Activated CD4-positive, alpha-beta T cell treated with anti-CD3 and anti-CD28 coated beads, Interleukin-2, Interleukin-6, amounts not matched to agents 100 ng/mL and 50 ng/mL, durations not matched to agents 16 hours and 8 hours (primary cell): ENCODE data around the gene GPR180.

Experiments
- DNase-seq: peaks from one replicate; pipeline ENCODE4 v3.0.0-alpha.2; 2020

GPR180 gene

GRCh38 chr13:94601446-94602431 is at the start of gene GPR180:
Gene GPR180 (plus strand): TSS chr13:94601857. CDS start chr13:94601928, 71 bp downstream.
- peak; percentile 95 for DNase-seq

GRCh38 chr13:94552095-94552494 is 49.6 kb upstream of the GPR180 start:
- no peak for DNase-seq

DNA sequence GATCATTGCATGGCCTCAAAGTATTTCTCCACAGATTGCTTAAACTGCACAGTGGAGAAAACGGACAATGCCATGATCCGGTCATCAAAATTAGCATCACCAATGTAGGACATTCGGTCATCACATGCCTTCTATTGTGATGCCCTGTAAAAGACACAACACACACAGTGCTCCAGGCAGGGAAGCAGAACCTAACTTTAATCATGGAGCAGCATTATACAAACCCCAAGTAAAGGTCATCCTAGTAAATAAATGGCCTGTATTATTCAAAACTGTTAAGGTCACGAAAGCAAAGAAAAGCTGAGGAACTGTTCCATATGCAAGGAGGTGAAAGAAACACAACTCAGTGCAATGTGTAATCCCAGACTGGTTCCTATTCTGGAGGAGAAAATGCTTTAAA is 47.9 kb upstream of the GPR180 start:
- DNase-seq = no peak

- no peak for DNase-seq
Measured at GRCh38 chr13:94556041-94556440, 45.6 kb upstream of the GPR180 start.

DNA sequence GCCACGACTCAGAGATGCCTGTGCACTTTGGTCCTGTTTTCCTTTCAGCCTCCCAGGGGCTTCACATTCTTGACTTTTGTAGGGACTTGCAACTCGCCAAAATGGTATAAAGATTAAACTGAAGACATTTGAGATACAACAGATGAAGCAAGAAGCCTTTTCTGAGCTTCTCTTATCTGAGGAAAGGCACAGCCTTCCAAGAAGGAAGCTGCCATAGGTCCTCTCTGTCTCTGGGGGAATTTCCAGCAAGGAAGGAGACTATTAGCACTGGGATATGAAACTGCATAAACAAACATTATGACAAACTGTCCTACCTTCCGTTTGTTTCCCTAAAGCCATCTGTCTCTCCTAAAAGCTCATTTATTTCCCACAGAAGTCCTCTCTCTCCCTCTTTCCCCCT is 45.0 kb upstream of the GPR180 start:
- no peak for DNase-seq

GRCh38 chr13:94557684-94558235 is 43.9 kb upstream of the GPR180 start:
- DNase-seq = no peak

DNA sequence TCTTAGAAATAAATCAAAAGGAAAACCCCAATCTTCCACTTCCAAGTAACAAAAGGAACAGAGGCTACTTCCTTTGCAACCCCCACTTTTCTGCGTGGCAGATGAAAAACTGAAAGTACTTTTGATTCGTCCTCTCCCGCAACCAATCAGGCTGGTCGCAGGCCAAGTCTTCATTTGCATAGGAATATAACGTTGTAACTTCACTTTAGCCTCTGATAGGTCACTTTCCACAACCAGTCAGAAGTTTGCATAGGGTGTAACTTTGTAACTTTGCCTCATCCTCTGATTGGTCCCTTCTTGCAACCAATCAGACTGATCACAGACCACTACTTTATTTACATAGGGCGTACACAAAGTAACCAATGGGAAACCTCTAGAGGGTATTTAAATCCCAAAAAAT is 42.9 kb upstream of the GPR180 start:
- DNase-seq = peak; percentile 6

- no peak for DNase-seq
Measured at GRCh38 chr13:94559222-94559795, 42.3 kb upstream of the GPR180 start.

- DNase-seq = no peak
Measured at GRCh38 chr13:94560116-94560515, 41.5 kb upstream of the GPR180 start.

GRCh38 chr13:94561126-94561525 is 40.5 kb upstream of the GPR180 start:
- DNase-seq = no peak

GRCh38 chr13:94567581-94567980 is 34.1 kb upstream of the GPR180 start:
- DNase-seq = no peak

DNA sequence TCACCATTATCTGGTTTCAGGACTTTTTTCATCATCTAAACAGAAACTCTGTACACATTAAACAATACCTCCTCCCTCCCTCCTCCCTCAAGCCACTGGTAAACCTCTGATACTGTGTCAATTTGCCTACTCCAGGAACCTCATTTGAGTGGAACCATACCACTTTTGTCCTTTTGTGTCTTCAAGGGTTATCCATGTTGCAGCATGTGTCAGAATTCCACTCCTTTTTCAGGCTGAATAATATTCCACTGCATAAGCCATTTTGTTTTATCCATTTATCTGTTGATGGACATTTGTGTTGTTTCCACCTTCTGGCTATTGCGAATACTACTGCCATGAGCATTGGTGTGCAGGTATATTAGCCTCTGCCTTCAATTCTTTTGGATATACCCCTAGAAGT is 33.2 kb upstream of the GPR180 start:
- DNase-seq = no peak

DNA sequence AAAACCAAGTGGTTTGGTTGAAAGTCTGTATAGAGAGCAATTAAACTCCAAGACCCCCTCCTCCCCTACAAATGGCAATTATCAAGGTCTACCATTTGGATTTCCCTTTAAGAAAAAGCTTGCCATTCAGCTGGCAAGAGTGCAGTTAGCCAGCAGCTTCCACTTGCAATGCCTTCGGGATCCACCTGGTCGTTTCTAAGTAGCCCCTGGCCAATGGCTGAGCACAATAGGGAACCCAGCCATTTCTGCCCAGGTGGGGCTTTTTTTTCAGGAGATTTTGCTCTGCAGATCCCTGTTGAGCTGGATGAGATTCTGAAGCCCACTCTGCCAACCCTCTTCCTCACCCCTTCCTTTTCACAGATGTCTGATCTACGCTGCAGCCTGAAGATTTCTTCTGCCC is 32.0 kb upstream of the GPR180 start:
- no peak for DNase-seq

GRCh38 chr13:94579063-94579462 is 22.6 kb upstream of the GPR180 start:
- DNase-seq = no peak

GRCh38 chr13:94583926-94584325 is 17.7 kb upstream of the GPR180 start:
- DNase-seq = no peak

DNA sequence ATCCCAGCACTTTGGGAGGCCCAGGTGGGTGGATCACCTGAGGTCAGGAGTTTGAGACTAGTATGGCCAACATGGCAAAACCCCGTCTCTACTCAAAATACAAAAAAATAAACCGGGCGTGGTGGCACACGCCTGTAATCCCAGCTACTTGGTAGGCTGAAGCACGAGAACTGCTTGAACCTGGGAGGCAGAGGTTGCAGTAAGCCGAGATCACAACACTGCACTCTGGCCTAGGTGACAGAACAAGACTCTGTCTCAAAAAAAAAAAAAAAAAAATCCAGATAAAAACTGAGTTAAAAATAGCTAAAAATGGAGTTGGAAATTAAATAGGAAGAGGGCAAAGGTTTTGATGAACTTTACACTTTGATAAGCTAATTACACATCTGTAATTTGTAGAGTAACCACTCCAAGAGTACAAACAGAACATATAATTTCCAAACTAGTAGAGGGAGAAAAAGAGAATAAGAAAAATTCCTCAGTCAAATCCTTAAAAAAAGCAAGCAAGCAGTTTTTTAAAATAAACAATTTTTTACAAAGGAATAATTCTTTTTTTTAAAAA is 16.0 kb upstream of the GPR180 start:
- DNase-seq = no peak

GRCh38 chr13:94586371-94586770 is 15.3 kb upstream of the GPR180 start:
- no peak for DNase-seq

DNA sequence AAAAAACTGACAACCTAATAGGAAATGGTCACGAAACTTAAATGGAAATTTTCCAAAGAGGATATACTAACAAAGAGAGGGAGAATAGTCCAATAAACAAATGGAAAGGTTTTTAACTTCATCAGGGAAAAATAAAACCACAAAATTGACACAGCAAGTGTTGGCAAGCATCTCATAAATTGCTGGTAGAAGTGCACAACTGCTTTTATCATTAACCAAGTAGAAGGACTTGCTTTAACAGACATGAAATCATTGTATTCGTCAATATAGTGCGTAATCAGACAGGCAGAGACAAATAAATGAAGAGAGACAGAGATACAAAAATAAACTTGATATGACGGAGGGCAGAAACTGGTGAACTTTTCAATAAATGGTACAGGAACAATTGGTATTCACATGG is 13.1 kb upstream of the GPR180 start:
- DNase-seq = no peak

GRCh38 chr13:94590744-94591143 is 10.9 kb upstream of the GPR180 start:
- DNase-seq = no peak

DNA sequence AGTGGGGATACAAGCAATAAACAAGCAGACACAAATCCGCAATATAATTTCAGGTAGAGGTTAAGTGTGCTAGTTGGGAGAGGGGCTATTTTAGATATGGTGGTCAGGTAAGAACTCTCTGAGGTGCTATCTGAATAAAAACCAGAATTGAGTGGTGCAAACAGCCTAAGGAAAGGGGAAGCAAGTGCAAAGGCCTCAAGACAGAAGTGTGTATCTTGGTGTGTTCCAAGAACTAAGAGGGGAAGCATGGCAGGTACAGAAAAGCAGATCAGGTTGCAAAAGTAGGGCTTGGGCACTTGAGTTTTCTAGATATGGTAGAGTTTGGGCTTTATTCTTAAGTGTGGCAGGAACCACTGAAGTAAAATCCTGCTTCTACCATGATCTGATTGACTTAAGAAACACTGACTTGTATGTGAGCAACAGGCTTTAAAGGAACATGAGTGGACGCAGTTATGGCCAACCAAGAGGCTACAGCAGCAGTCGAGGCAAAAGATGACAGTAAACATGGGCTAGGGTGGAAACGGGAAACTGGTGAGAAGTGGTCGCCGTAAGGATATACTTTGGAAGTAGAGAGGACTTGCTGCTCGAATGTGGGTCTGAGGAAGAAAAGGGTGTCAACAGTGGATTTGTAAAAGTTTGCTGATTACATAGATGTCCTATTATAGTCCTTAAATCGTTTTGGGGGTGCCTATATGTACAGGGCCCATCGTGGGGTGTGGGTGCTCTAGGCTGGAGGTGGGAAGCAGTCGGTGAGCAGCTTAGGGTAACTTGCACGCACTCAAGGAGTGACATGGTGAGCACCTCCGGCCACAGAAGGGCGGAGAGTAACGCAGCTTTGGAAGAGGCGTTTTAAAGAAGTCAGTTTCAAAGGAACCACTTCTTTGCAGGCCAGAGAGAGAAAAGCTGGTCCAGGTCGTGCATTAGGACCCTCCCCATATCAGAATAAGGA is 6.4 kb upstream of the GPR180 start:
- peak; percentile 39 for DNase-seq

GRCh38 chr13:94595950-94596574 is 5.6 kb upstream of the GPR180 start, which contains the start of gene TGDS:
Gene TGDS (minus strand): TSS chr13:94596152. CDS start chr13:94596136, 16 bp downstream.
- peak; percentile 95 for DNase-seq

DNA sequence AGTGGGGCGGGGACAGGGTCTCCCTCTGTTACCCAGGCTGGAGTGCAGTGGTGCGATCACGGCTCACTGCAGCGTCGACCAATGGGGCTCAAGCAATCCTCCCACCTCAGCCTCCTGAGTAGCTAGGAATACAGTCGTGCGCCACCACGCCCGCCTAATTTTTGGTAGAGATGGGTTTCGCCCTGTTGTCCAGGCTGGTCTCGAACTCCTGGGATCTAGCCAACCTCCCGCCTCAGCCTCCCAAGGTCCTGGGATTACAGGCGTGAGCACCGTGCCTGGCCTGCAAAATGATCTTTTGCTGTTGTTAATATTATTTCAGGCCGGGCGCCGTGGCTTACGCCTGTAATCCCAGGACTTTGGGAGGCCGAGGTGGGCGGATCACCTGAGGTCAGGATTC is 5.1 kb upstream of the GPR180 start:
- no peak for DNase-seq
